CD1c-positive myeloid dendritic cell (primary cell): ENCODE measurements around the gene MCHR1.

Experiments
- DNase-seq: peaks from one replicate; pipeline ENCODE4 v3.0.0-alpha.2; 2016; ENCODE audit errors: extremely low spot score

The MCHR1 gene

GRCh38 chr22:40727070-40727963 lies 48.0 kb downstream of the MCHR1 start:
- no peak for DNase-seq

- no peak for DNase-seq
Observed at GRCh38 chr22:40727964-40728615, 48.8 kb downstream of the MCHR1 start.

GRCh38 chr22:40728731-40729189 lies 49.5 kb downstream of the MCHR1 start:
- DNase-seq, result no peak

GRCh38 chr22:40729284-40729683 lies 50.0 kb downstream of the MCHR1 start:
- DNase-seq, result no peak
